Fibroblast of pulmonary artery (primary cell): Measurements from ENCODE around the gene DNAI1.

ENCODE experiments used
- DNase-seq: peaks from one replicate; pipeline ENCODE4 v3.0.0-alpha.2; 2010; ENCODE audit warnings: low read depth
- H3K4me3 ChIP-seq: replicated peaks from 2 replicates; pipeline ENCODE4 v1.5.1; 2011; ENCODE audit warnings: low read depth, mild to moderate bottlenecking, control low read depth, low read length, moderate library complexity
- TF ChIP-seq, protein P1 (sequence below): IDR thresholded peaks from 2 replicates; pipeline ENCODE4 v1.5.1; 2011; ENCODE audit warnings: mild to moderate bottlenecking, control low read depth, low read length, inconsistent platforms; ENCODE audit errors: missing control alignments

Gene DNAI1

DNA sequence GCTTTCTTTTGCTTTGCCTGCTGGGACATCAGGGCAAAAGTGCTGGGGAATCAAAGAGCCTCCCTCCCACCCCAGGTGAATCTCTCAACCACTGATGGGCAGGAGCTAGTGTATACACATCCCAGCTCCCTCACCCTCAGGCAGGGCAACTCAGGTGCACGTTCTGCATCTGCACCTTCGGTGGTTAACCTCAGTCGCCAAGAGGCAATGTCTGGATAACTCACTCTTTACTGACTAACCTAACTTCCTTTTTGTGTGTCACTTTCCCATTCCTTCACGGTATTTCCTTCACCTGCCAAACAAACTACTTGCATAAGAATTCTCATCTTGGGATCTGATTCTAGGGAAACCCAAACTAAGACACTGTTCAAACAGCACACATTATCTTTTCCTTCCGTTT is 104.7 kb downstream of the DNAI1 start:
- DNase-seq = no peak
- no peak overlapping the region for H3K4me3 ChIP-seq
- TF ChIP-seq, protein P1, sequence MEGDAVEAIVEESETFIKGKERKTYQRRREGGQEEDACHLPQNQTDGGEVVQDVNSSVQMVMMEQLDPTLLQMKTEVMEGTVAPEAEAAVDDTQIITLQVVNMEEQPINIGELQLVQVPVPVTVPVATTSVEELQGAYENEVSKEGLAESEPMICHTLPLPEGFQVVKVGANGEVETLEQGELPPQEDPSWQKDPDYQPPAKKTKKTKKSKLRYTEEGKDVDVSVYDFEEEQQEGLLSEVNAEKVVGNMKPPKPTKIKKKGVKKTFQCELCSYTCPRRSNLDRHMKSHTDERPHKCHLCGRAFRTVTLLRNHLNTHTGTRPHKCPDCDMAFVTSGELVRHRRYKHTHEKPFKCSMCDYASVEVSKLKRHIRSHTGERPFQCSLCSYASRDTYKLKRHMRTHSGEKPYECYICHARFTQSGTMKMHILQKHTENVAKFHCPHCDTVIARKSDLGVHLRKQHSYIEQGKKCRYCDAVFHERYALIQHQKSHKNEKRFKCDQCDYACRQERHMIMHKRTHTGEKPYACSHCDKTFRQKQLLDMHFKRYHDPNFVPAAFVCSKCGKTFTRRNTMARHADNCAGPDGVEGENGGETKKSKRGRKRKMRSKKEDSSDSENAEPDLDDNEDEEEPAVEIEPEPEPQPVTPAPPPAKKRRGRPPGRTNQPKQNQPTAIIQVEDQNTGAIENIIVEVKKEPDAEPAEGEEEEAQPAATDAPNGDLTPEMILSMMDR = no peak

- TF ChIP-seq, protein P1 = no peak
- H3K4me3 ChIP-seq = no peak overlapping the region
- no peak for DNase-seq
Measured at GRCh38 chr9:34564617-34565016, 106.0 kb downstream of the DNAI1 start.

- TF ChIP-seq, protein P1 = no peak
- H3K4me3 ChIP-seq = no peak overlapping the region
- no peak for DNase-seq
Measured at GRCh38 chr9:34565856-34566255, 107.3 kb downstream of the DNAI1 start.

DNA sequence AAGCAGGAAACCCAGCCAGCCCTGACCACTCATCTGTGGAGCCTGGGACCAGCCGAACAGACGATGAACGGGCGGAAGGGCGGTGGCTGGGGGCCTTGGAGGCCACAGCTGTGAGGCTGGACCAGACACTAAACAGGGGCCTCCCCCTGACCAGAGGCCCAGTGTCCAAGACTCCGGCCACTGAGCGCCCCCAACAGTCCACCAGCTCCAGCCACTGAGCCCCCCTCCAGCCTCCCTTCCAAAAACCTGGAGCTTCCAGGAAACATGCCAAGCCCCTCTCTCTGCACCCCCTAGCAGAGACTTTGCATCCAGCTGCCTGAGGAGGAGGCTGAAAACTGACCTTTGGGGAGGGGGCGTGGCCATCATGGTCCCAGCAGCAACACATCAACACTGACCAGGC is 107.7 kb downstream of the DNAI1 start:
- H3K4me3 ChIP-seq = no peak overlapping the region
- DNase-seq = no peak
- TF ChIP-seq, protein P1 = no peak

DNA sequence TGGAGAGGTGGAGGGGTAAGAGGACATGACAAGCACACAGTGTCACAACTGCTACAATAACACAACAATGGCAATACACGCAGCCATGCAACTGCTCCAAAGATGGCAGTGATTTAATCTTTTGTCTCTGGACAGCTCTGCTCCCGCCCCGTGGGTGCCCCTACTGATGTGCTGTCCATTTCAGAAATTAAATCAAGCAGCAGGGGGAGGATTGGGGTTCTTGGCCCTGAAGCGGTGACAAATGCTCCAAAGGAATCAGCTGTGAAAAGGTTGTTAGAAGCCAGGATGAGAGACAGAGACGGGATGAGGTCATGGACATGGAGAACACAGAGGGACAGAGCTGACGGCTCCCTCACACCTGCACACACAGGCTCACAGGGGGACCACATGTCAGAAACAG is 108.4 kb downstream of the DNAI1 start:
- no peak overlapping the region for H3K4me3 ChIP-seq
- DNase-seq = no peak
- TF ChIP-seq, protein P1 = no peak

DNA sequence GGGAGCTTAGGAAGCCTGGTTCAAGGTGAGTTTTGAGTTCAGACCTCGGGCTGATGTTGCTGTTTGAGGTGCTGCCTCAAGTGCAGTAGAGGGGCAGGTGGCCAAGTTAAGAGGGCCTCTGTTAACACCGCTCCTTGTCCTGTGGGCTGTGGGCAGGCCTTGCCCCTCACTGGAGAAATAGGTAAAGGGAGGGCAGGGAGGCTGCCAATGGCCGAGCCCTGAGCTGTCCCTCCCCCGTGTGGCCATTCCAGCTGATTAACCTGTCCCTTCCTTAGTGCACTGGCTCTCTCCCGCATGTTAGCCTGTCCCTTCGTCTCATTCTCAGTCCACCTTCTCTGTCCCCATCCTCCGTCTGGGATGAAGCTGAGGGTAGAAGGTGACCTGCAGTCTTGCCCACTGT is 109.5 kb downstream of the DNAI1 start:
- no peak for DNase-seq
- H3K4me3 ChIP-seq = no peak overlapping the region
- TF ChIP-seq, protein P1 = no peak

DNA sequence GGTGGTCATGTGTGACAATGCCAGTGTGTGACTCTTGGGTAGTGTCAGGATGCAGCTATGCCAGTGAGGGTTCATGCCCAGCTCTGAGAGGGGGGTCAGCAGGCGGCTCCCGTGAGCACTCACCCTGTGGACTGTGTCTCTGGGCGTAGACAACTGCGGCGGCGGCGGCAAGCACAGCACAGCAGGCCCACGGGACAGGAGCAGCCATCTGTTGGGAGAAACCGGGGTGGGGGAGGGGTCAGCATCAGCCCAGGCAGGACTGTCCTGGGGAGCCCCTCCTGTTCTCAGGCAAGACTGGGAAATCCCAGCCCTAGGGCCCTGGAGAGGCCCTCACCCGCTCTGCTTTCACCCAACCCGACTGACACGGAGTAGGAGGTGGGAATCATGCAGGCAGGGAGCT is 110.2 kb downstream of the DNAI1 start:
- TF ChIP-seq, protein P1 = no peak
- no peak for DNase-seq
- H3K4me3 ChIP-seq = no peak overlapping the region
